Activated naive CD4-positive, alpha-beta T cell treated with anti-CD3 and anti-CD28 coated beads for 36 hours (primary cell): Measurements from ENCODE around the gene PEX11G. TPM values are rescaled to one million over a fixed set of nuclear protein-coding genes. Genes with fewer than 3 reads are reported as not detected.

ENCODE experiments used
- CTCF ChIA-PET: fragments of 350-600 bp; sonication (Branson Sonifier 250); formaldehyde crosslinking; loops from one replicate; lab custom pipeline; 2021; ENCODE audit warnings: antibody characterized with exemption; lab: Charles Lee
- DNase-seq: peaks from one replicate; pipeline ENCODE4 v3.0.0-alpha.2; 2020
- H3K27ac Mint-ChIP-seq: one replicate; pipeline ENCODE4 v1.8.0; 2021; ENCODE audit warnings: mild to moderate bottlenecking, mixed read lengths
- H3K27me3 Mint-ChIP-seq: one replicate; pipeline ENCODE4 v1.8.0; 2021; ENCODE audit warnings: low read depth, mixed read lengths
- H3K36me3 Mint-ChIP-seq: one replicate; pipeline ENCODE4 v1.8.0; 2021; ENCODE audit warnings: low read depth, mixed read lengths
- H3K4me1 Mint-ChIP-seq: one replicate; pipeline ENCODE4 v1.8.0; 2021; ENCODE audit warnings: low read depth, mixed read lengths
- H3K4me3 Mint-ChIP-seq: one replicate; pipeline ENCODE4 v1.8.0; 2021; ENCODE audit warnings: mild to moderate bottlenecking, moderate library complexity, mixed read lengths
- H3K9me3 Mint-ChIP-seq: one replicate; pipeline ENCODE4 v1.8.0; 2021; ENCODE audit warnings: mixed read lengths
- intact Hi-C: fragments of 100-400 bp; cut with micrococcal nuclease; formaldehyde crosslinking; loops from one replicate; pipeline ENCODE4 v1.15.1; 2023
- total RNA-seq, 2 experiments: library from RNA; stranded (reverse); gene quantifications; one replicate each; pipeline ENCODE4 v1.2.3, GENCODE V29; 2021

Gene PEX11G
- total RNA-seq, 2 experiments from 2014 or later, result 0.86 to 1.1 TPM

DNA sequence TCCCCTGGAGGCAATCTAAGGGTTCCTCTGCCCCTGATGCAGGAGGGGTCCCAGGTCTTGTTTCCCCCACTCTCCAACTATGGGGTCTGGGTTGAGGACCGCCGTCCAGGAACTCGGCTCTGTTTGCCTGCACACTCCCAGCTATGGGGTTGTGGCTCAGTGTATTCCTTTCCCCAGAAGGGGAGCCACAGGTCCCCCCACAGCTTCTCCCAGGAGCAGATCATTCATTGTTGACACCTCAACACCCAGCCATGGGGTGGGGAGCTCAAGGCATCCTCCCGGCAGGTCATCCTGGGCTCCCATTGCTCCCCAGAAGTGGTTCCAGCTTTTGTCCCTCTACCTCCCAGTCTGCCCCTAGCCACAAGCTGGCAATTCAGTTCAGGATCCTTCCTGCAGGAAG, 28.0 kb upstream of the PEX11G start:
- Mint-ChIP-seq H3K27ac (no peak overlapping the region), H3K4me3 (peak overlapping the region; percentile 67), H3K9me3 (no peaks in the 10 kb centered on the region), H3K36me3 (no peaks in the 10 kb centered on the region), H3K27me3 (no peaks in the 10 kb centered on the region), H3K4me1 (peaks cover 15% of the 10 kb centered on the region)
- no peak for DNase-seq
- CTCF ChIA-PET, result no interaction called here
- intact Hi-C loops, result no loop called here

DNA sequence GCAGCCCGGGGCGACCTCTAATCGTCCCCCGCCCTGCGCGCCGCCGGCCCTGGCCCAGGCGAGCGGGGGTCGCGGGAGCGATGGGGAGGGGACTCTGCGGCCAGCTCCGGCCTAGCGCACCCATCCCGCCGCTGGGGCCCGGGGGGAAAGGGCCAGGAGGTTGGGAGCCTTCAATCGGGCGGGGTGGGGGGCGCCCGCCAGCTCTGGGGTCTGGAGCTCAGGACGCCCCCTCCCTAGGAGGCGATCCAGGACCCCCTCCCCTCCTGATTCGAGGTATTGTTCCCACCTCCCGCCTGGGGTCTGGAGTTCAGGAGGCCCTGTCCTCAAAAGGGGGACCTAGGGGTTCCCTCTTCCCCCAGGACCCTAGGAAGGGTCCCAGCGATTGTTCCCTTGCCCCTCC, 27.5 kb upstream of the PEX11G start:
- no peak for DNase-seq
- H3K4me1 Mint-ChIP-seq, result peaks cover 13% of the 10 kb centered on the region
- H3K9me3 Mint-ChIP-seq, result no peaks in the 10 kb centered on the region
- H3K36me3 Mint-ChIP-seq, result no peaks in the 10 kb centered on the region
- intact Hi-C loops, result no loop called here
- CTCF ChIA-PET, result no interaction called here
- peak overlapping the region; percentile 67 for H3K4me3 Mint-ChIP-seq
- no peaks in the 10 kb centered on the region for H3K27me3 Mint-ChIP-seq
- no peak overlapping the region for H3K27ac Mint-ChIP-seq

DNA sequence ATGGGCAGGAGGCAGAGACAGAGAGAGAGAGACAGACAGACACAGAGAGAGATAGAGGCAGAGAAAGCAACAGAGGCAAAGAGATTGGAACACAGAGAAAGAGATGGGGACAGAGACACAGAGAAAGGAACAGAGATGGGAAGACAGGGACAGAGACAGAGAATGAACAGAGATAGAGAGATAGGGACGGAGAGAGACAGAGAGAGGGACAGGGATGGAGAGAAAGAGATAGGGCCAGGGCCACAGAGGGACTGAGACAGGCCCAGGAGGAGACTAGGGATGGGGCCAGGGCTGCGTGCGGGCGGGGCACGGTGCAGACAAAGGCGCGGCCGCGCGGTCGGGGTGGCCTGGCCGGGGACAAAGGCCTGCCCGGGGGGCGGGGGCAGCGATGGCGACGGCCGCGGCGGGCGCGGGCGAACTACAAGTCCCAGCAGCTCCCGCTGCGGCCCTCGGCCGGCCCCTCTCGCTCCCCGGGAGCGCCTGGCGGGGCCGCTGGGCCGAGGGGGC, 26.9 kb upstream of the PEX11G start, which contains the start of gene ZNF358:
TSS of gene ZNF358 (plus strand) at position 459 of the 507 bp plus-strand sequence. CDS start 3,140 bp downstream, outside the sequence.
- Mint-ChIP-seq H3K27ac (no peak within 1 kb of the TSS), H3K9me3 (no peaks in the 10 kb centered on the region), H3K4me1 (peaks cover 13% of the 10 kb centered on the region), H3K27me3 (no peaks in the 10 kb centered on the region), H3K36me3 (no peaks in the 10 kb centered on the region), H3K4me3 (peak within 1 kb of the TSS; percentile 69)
- CTCF ChIA-PET, result no interaction called here
- DNase-seq, result peak; percentile 29
- intact Hi-C loops, result no loop called here

DNA sequence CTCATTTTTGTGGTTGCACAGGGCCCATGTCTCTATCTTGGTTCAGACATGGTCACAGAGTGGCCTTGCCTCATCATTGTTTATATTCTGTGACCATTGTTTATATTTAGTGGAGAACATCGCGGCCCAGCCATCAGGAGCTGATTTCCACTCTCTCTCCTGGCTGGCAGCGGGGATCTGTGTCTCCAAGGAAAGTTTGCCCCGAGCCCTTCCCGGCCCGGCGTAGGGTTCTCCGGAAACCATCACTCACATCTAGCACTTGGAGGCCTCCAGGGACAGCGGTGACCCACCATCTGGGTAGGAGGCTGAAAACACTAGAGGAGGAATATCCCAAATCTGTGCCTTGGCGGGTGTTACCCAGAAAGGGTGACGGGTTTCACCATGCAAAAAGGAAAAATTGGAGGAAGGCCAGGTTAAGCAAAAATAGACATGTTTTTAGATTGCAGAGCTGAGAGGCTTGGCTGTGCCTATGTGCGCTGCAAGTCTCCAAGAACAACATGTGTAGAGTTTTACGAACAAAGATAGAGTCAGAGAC, 26.3 kb upstream of the PEX11G start:
- peaks cover 13% of the 10 kb centered on the region for H3K4me1 Mint-ChIP-seq
- no peak for DNase-seq
- no peaks in the 10 kb centered on the region for H3K9me3 Mint-ChIP-seq
- no peaks in the 10 kb centered on the region for H3K36me3 Mint-ChIP-seq
- peak overlapping the region; percentile 69 for H3K4me3 Mint-ChIP-seq
- H3K27me3 Mint-ChIP-seq, result no peaks in the 10 kb centered on the region
- CTCF ChIA-PET, result no interaction called here
- H3K27ac Mint-ChIP-seq, result no peak overlapping the region
- intact Hi-C loops, result no loop called here

DNA sequence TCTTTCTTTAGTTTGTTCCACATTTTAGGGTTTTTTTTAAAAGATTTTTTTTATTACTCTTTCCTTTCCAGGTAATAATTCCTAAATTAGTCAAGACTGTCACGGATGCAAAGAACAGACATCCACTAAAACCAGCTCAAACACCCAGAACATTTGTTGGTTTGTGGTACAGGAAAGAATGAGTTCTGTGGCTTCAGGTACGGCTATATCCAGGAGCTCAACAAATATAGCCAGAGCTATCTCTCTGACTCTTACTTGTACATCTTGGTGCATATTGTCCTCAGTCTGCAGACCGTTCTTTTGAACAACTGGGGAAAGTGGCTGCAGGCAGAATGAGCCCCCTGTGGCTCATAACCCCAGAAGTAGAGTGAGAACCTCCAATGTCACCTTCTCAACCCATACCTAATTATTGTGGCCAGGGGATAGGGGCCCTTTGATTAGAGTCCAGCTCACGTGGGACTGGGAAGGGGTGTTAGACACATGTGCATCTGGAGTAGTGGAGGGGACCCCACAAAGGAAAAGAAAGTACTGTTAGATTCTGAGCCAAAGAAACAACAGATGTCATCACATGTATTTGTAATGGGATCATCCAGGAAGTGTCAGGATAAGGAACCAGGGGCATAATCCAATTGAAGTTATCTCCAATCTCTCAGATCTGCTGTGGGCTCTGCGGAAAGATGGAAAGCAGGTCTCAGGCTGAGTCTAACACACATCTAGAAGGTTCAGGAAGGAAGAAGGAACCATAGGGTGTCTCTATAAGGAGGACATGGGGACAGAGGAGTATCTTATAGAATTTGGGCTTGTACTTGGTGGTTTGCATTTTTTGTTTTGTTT, 25.2 kb upstream of the PEX11G start:
- H3K4me3 Mint-ChIP-seq, result peak overlapping the region; percentile 4
- H3K27me3 Mint-ChIP-seq, result no peaks in the 10 kb centered on the region
- intact Hi-C loops, result no loop called here
- DNase-seq, result no peak
- no peaks in the 10 kb centered on the region for H3K9me3 Mint-ChIP-seq
- H3K27ac Mint-ChIP-seq, result no peak overlapping the region
- CTCF ChIA-PET, result interaction anchor here (1.2 kb wide), 1 partner anchor 16 kb away, joined by 3 read pairs; a partner anchor contains a TSS
- peaks cover 13% of the 10 kb centered on the region for H3K4me1 Mint-ChIP-seq
- H3K36me3 Mint-ChIP-seq, result no peaks in the 10 kb centered on the region

DNA sequence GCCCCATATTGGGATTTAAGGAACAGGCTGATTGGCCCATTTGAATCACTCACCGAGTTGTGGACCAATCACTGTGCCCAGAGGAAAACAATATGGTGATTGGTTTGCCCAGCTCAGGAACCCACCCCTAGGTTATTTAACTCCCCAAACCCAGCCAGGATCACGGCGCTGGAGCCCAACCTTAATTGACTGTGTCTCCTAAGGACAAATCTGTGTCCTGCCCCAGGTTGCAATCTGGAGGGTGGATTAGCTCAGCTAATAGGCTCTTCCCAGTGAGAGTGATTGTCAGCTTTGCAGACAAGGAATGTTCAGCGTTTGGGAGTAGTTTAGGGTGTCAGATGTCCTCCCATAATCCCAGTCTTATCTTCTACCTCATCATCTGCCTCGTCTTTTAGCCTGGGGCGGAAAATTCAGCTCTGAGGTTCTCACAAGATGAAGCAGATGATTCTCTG, 23.6 kb upstream of the PEX11G start:
- no peaks in the 10 kb centered on the region for H3K9me3 Mint-ChIP-seq
- H3K36me3 Mint-ChIP-seq, result no peaks in the 10 kb centered on the region
- H3K27ac Mint-ChIP-seq, result no peak overlapping the region
- H3K4me1 Mint-ChIP-seq, result peaks cover 11% of the 10 kb centered on the region
- no peak overlapping the region for H3K4me3 Mint-ChIP-seq
- CTCF ChIA-PET, result no interaction called here
- intact Hi-C loops, result no loop called here
- H3K27me3 Mint-ChIP-seq, result no peaks in the 10 kb centered on the region
- DNase-seq, result no peak

DNA sequence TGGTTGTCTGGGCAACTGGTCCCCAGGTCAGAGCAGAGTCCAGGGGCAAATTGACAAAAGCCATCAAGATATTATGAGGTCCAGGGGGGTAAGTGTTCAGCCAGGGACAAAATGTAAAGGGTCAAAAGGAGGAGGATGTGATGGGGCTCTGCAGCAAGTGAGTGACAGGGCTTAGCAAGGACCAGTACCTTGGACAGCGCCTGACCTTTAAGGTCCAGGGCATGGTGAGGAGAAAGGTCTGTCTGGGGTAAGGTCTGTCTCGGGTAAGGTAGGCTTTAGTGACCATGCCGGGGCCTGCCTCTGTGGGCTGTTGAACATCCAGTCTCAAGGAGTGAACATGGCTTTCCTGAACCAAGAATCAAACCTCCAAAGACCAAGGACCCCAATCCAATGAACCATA, 20.8 kb upstream of the PEX11G start:
- Mint-ChIP-seq H3K27ac (no peak overlapping the region), H3K4me1 (peaks cover 14% of the 10 kb centered on the region), H3K4me3 (no peak overlapping the region), H3K27me3 (peaks cover 14% of the 10 kb centered on the region), H3K9me3 (no peaks in the 10 kb centered on the region), H3K36me3 (no peaks in the 10 kb centered on the region)
- CTCF ChIA-PET, result no interaction called here
- intact Hi-C loops, result no loop called here
- DNase-seq, result peak; percentile 41

DNA sequence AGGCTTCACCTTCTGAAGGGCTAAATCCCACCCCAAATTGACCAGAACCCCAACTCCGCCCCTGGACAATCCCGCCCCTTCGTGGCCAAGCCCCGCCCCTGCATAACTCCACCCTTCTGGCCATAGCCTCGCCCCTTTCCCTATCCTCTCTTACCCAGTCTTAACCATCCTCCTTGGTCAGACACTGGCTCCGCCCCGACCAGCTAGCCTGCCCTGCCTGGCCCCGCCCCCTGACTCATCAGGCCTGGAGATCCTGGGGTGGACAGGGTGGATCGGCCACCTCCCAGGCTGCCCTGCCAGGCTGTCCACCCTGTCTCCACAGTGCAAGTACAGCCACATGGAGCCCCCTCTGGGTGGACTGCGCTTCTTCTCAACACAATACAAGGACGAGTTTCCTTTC, 19.0 kb upstream of the PEX11G start:
- Mint-ChIP-seq H3K4me3 (no peak overlapping the region), H3K4me1 (peaks cover 14% of the 10 kb centered on the region), H3K27me3 (peaks cover 18% of the 10 kb centered on the region), H3K9me3 (no peaks in the 10 kb centered on the region), H3K27ac (no peak overlapping the region), H3K36me3 (no peaks in the 10 kb centered on the region)
- no peak for DNase-seq
- intact Hi-C loops, result no loop called here
- CTCF ChIA-PET, result no interaction called here

DNA sequence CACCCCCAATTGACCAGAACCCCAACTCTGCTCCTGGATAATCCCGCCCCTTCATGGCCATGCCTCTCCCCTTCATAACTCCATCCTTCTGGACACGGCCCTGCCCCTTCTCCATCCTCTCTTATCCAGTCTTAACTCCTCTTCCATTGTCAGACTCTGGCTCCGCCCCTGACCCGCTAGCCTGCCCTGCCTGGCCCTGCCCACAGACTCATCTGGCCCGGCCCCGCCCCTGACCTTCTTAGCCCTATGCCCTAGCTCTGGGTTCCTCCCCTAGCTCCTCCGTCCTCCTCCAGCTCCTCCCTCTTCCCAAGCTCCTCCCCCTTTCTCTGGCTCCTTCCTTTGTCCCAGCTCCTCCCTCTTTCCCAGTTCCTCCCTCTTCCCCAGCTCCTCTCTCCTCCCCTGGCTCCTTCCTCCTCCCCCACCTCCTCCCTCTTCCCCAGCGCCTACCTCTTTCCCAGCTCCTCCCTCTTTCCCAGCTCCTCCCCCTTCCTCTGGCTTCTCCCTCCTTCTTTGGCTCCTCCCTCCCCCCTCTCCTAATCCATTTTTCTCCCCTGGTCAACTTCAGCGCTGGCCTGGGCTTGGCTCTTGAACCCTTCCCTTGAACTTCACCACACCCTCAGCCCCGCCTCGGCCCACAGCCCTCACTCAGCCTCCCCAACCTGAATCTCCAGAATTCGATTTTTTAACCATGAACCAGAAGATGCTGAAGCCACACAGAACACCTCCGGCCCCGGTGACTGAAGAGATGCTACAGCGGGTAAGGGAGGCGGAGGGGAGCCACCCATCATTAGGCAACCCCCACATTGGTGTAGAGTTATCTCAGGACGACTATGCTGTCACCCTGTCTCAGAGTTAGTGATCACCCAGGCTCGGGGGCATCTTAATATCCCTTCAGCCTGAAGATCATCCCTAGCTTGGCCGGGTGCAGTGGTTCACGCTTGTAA, 17.8 kb upstream of the PEX11G start:
- Mint-ChIP-seq H3K4me3 (no peak overlapping the region), H3K27ac (no peak overlapping the region), H3K36me3 (no peaks in the 10 kb centered on the region), H3K4me1 (peaks cover 14% of the 10 kb centered on the region), H3K9me3 (no peaks in the 10 kb centered on the region), H3K27me3 (peaks cover 24% of the 10 kb centered on the region)
- intact Hi-C loops, result no loop called here
- DNase-seq, result peak; percentile 56
- CTCF ChIA-PET, result interaction anchor here (0.7 kb wide), 1 partner anchor 351 kb away, joined by 3 read pairs; no protein-coding TSS in a partner anchor

DNA sequence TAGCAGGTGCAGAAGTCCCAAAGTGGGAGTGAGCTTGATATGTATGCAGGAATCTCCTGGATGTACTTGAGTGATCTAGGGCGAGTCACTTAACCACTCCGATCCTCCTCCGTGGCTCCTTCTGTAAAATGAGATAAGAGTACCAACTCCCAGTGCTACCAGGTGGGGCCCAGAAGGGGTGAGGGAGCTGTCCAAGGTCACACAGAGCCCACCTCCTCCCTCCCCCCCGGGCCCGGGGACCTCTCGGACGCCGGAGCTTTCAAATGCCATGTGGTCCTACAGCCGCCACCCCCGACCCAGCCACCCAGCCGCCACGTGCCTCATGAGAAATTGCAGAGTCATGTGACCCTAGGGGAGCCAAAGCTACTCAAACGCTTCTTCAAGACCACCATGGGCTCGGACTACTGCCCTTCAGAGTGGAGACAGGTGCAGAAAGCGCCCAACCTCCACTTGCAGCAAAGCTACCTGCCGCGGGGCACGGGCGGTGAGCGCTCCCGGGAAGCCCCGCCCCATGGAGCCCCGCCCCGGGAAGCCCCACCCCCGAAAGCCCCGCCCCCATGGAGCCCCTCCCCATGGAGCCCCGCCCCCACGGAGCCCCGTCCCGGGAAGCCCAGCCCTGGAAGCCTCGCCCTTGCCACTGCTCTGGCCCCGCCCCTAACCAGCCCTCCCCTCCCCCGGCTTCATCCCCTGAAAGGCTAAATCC, 17.0 kb upstream of the PEX11G start:
- Mint-ChIP-seq H3K4me1 (peaks cover 16% of the 10 kb centered on the region), H3K4me3 (no peak overlapping the region), H3K27me3 (peaks cover 29% of the 10 kb centered on the region), H3K9me3 (no peaks in the 10 kb centered on the region), H3K36me3 (no peaks in the 10 kb centered on the region), H3K27ac (no peak overlapping the region)
- intact Hi-C loops, result no loop called here
- peak; percentile 32 for DNase-seq
- CTCF ChIA-PET, result interaction anchor here (0.7 kb wide), 1 partner anchor 350 kb away, joined by 3 read pairs; no protein-coding TSS in a partner anchor

DNA sequence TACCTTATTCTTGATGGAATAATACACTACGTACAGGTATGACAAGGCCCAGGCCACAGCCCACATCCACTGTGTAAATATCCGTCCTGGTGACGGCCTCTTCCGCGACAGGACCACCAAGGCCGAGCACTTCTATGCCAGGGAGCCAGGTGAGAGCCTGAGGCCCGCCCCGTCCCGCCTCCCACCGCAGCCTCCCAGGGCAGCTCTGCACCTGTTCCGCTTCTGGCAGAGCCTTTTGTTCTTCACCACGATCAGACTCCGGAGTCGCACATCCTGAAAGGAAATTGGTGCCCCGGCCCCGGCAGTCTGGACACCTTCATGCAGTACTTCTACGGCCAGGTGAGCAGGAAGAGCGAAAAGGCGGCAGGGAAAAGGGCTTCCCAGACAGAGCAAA, 16.4 kb upstream of the PEX11G start:
- DNase-seq, result no peak
- Mint-ChIP-seq H3K27me3 (peaks cover 29% of the 10 kb centered on the region), H3K4me3 (no peak overlapping the region), H3K9me3 (no peaks in the 10 kb centered on the region), H3K36me3 (no peaks in the 10 kb centered on the region), H3K4me1 (peaks cover 16% of the 10 kb centered on the region), H3K27ac (no peak overlapping the region)
- intact Hi-C loops, result no loop called here
- CTCF ChIA-PET, result interaction anchor here (0.7 kb wide), 1 partner anchor 1247 kb away, joined by 3 read pairs; no protein-coding TSS in a partner anchor
